Measurements from ENCODE around the gene BSND. TPM values are rescaled to one million over a fixed set of nuclear protein-coding genes. Genes with fewer than 3 reads are reported as not detected.

Gene BSND
- not detected in 2 replicates for total RNA-seq
- polyA plus RNA-seq, result not detected in 2 replicates

- Histone ChIP-seq H3K9me3 (ENCODE audit: low read depth) (no peaks in the 10 kb centered on the region), H3K4me1 (ENCODE audit: low read depth) (peaks cover 3% of the 10 kb centered on the region), H3K27me3 (peaks cover 49% of the 10 kb centered on the region), H3K27ac (no peak within 1 kb of the TSS), H3K4me3 (no peak within 1 kb of the TSS), H3K36me3 (no peaks in the 10 kb centered on the region)
- no peak for DNase-seq (ENCODE audit: low read depth in 1 of 2, low spot score in 1 of 2)
- no peak for TF ChIP-seq CTCF (IDR thresholded peaks at IDR 0.05; ENCODE audit: low read depth, low read length)
Observed at GRCh38 chr1:54998677-54999076, at the start of gene BSND. Gene BSND, plus strand, starts transcription at chr1:54998933. Its CDS starts 254 bp downstream, at chr1:54999187.

GRCh38 chr1:54949053-54949452 is 49.7 kb upstream of the BSND start:
- Histone ChIP-seq H3K4me3 (no peak overlapping the region), H3K4me1 (ENCODE audit: low read depth) (no peaks in the 10 kb centered on the region), H3K36me3 (no peaks in the 10 kb centered on the region), H3K9me3 (ENCODE audit: low read depth) (no peaks in the 10 kb centered on the region), H3K27ac (no peak overlapping the region), H3K27me3 (no peaks in the 10 kb centered on the region)
- TF ChIP-seq CTCF (IDR thresholded peaks at IDR 0.05; ENCODE audit: low read depth, low read length), result no peak
- no peak for DNase-seq (ENCODE audit: low read depth in 1 of 2, low spot score in 1 of 2)

- H3K4me1 ChIP-seq (ENCODE audit: low read depth), result no peaks in the 10 kb centered on the region
- DNase-seq (ENCODE audit: low read depth in 1 of 2, low spot score in 1 of 2), result peak in 1 of 2 donors; percentile 42
- H3K9me3 ChIP-seq (ENCODE audit: low read depth), result no peaks in the 10 kb centered on the region
- no peak overlapping the region for H3K4me3 ChIP-seq
- H3K27me3 ChIP-seq, result no peaks in the 10 kb centered on the region
- H3K27ac ChIP-seq, result no peak overlapping the region
- no peaks in the 10 kb centered on the region for H3K36me3 ChIP-seq
- no peak for TF ChIP-seq CTCF (IDR thresholded peaks at IDR 0.05; ENCODE audit: low read depth, low read length)
Observed at GRCh38 chr1:54950006-54950368, 48.7 kb upstream of the BSND start.

GRCh38 chr1:54950369-54951163 is 48.2 kb upstream of the BSND start:
- no peaks in the 10 kb centered on the region for H3K9me3 ChIP-seq (ENCODE audit: low read depth)
- no peak overlapping the region for H3K4me3 ChIP-seq
- peak; percentile 74 for TF ChIP-seq CTCF (IDR thresholded peaks at IDR 0.05; ENCODE audit: low read depth, low read length)
- H3K27ac ChIP-seq, result no peak overlapping the region
- H3K27me3 ChIP-seq, result no peaks in the 10 kb centered on the region
- DNase-seq (ENCODE audit: low read depth in 1 of 2, low spot score in 1 of 2), result peak; percentile 74 to 93
- no peaks in the 10 kb centered on the region for H3K4me1 ChIP-seq (ENCODE audit: low read depth)
- H3K36me3 ChIP-seq, result no peaks in the 10 kb centered on the region

GRCh38 chr1:54951810-54952226 is 46.9 kb upstream of the BSND start:
- no peaks in the 10 kb centered on the region for H3K27me3 ChIP-seq
- H3K4me3 ChIP-seq, result no peak overlapping the region
- no peaks in the 10 kb centered on the region for H3K4me1 ChIP-seq (ENCODE audit: low read depth)
- H3K36me3 ChIP-seq, result no peaks in the 10 kb centered on the region
- no peak for DNase-seq (ENCODE audit: low read depth in 1 of 2, low spot score in 1 of 2)
- H3K9me3 ChIP-seq (ENCODE audit: low read depth), result no peaks in the 10 kb centered on the region
- TF ChIP-seq CTCF (IDR thresholded peaks at IDR 0.05; ENCODE audit: low read depth, low read length), result no peak
- no peak overlapping the region for H3K27ac ChIP-seq
